K562 (cell line): ENCODE data around the gene USP24. TPM values are rescaled to one million over a fixed set of nuclear protein-coding genes. Genes with fewer than 3 reads are reported as not detected.

Experiments used
- ATAC-seq: fragments of 200-7000 bp; cut with Tn5 transposase; 3 replicates; pipeline ENCODE4 v1.9.1; 2020; ENCODE audit warnings: moderate library complexity
- BruUV-seq: library from RNA; stranded (reverse); fragments of 400-500 nt; replicated peaks from 2 replicates; lab custom pipeline; 2021; lab: Mats Ljungman, UMichigan
- CTCF ChIA-PET: fragments of 300-600 bp; formaldehyde crosslinking; extraction: SDS; loops from one replicate; lab custom pipeline; 2021; ENCODE audit warnings: low intra/inter-chr PET ratio; lab: Yijun Ruan, JAX
- POLR2A ChIA-PET: fragments of 300-600, 350-650 bp; sonication (Branson Sonifier 250); formaldehyde crosslinking; extraction: SDS; loops from one replicate; lab custom pipeline; 2021; ENCODE audit warnings: antibody characterized with exemption, inconsistent platforms; lab: Yijun Ruan, JAX
- DNase-seq, 4 experiments: peaks; one replicate each; pipeline versions ENCODE4 v3.0.0 to v3.0.0-alpha.2; 2011 to 2018; ENCODE audit warnings: low spot score in 3 of 4, mixed read lengths in 3 of 4; ENCODE audit errors: extremely low read depth in 1 of 4
- FAIRE-seq: peaks from 2 replicates; lab custom pipeline; 2011; peaks lifted over from hg19 to GRCh38; lab: Jason Lieb, UNC
- H2AFZ ChIP-seq: 2 replicates; pipeline ENCODE4 v1.6.0; 2011; ENCODE audit warnings: low read depth, low read length, control low read depth, inconsistent platforms
- H3K27ac ChIP-seq: fragments of 200-600 bp; 3 replicates; pipeline ENCODE4 v1.8.0; 2011; ENCODE audit warnings: low read depth, mild to moderate bottlenecking, control low read depth, inconsistent platforms, low read length, moderate library complexity, mixed read lengths; ENCODE audit errors: extremely low read depth
- H3K27me3 ChIP-seq, 2 experiments: fragments of 300-600 bp in 1 of 2; 2 replicates in 1 of 2; 3 replicates in 1 of 2; pipeline versions ENCODE4 v1.6.0 to v1.8.0; 2011; ENCODE audit warnings: inconsistent platforms in 2 of 2, low read length in 2 of 2, mild to moderate bottlenecking in 1 of 2, mixed read lengths in 1 of 2, moderate library complexity in 1 of 2; ENCODE audit not compliant: control insufficient read depth in 2 of 2, insufficient read depth in 2 of 2
- H3K36me3 ChIP-seq: fragments of 300-600 bp; 3 replicates; pipeline ENCODE4 v1.8.0; 2011; ENCODE audit warnings: mild to moderate bottlenecking, low read length, inconsistent platforms; ENCODE audit not compliant: control insufficient read depth, insufficient read depth
- H3K4me1 ChIP-seq, 2 experiments: fragments of 200-600 bp in 1 of 2; replicated peaks in 1 of 2; 2 replicates in 1 of 2; 3 replicates in 1 of 2; pipeline versions ENCODE4 v1.5.1 to v1.8.0; 2011; ENCODE audit warnings: inconsistent platforms in 2 of 2, low read length in 2 of 2, mild to moderate bottlenecking in 1 of 2, mixed read lengths in 1 of 2, moderate library complexity in 1 of 2; ENCODE audit not compliant: control insufficient read depth in 2 of 2, insufficient read depth in 2 of 2
- H3K4me2 ChIP-seq: 2 replicates; pipeline ENCODE4 v1.6.1; 2011; ENCODE audit warnings: low read length, control low read depth, inconsistent platforms, mixed read lengths; ENCODE audit not compliant: insufficient read depth
- H3K4me3 ChIP-seq: fragments of 200-600 bp; sonication (generic), shearing (Covaris generic); 2 replicates; pipeline ENCODE4 v1.5.1; 2016; ENCODE audit warnings: control low read depth, inconsistent platforms
- H3K79me2 ChIP-seq: fragments of 200-600 bp; 3 replicates; pipeline ENCODE4 v1.8.0; 2011; ENCODE audit warnings: low read length, inconsistent platforms; ENCODE audit not compliant: control insufficient read depth, insufficient read depth
- H3K9ac ChIP-seq, 2 experiments: 2 replicates each; pipeline versions ENCODE4 v1.6.0 to v1.6.1; 2011; ENCODE audit warnings: low read depth in 2 of 2, low read length in 2 of 2, control low read depth in 1 of 2, inconsistent platforms in 1 of 2, mild to moderate bottlenecking in 1 of 2, mixed read lengths in 1 of 2; ENCODE audit not compliant: insufficient read depth in 1 of 2
- H3K9me1 ChIP-seq: one replicate; pipeline ENCODE4 v1.6.0; 2011; ENCODE audit warnings: inconsistent platforms, mild to moderate bottlenecking, low read length, moderate library complexity; ENCODE audit not compliant: control insufficient read depth, insufficient read depth
- H3K9me3 ChIP-seq: replicated peaks from 2 replicates; pipeline ENCODE4 v1.5.1; 2011; ENCODE audit warnings: low read depth, low read length, inconsistent platforms; ENCODE audit not compliant: control insufficient read depth, insufficient read depth
- H4K20me1 ChIP-seq: replicated peaks from 2 replicates; pipeline ENCODE4 v1.6.1; 2011; ENCODE audit warnings: low read length, inconsistent platforms, mixed read lengths; ENCODE audit not compliant: control insufficient read depth, insufficient read depth
- CBX8 ChIP-seq: fragments of 200-600 bp; sonication (generic); IDR thresholded peaks from 2 replicates; pipeline ENCODE4 v1.6.1; 2012; ENCODE audit warnings: borderline replicate concordance, mixed run types, low read depth, mild to moderate bottlenecking, moderate library complexity, mixed read lengths, low read length, control low read depth, inconsistent platforms; ENCODE audit not compliant: poor library complexity, severe bottlenecking; ENCODE audit errors: extremely low read depth
- DPF2 ChIP-seq: fragments of 450-650 bp; IDR thresholded peaks from 2 replicates; pipeline ENCODE4 v1.6.1; 2016
- ELF1 ChIP-seq: fragments of 200-800 bp; sonication (Bioruptor generic); IDR thresholded peaks from 2 replicates; pipeline ENCODE4 v1.6.1; 2016; ENCODE audit warnings: missing genetic modification characterization, missing compliant biosample characterization
- GTF2B ChIP-seq: IDR thresholded peaks from 2 replicates; pipeline ENCODE4 v1.6.1; 2011; ENCODE audit not compliant: insufficient read length; ENCODE audit errors: extremely low read depth
- MCM2 ChIP-seq: fragments of 450-650 bp; IDR thresholded peaks from 2 replicates; pipeline ENCODE4 v1.6.1; 2017; ENCODE audit warnings: low read depth, mild to moderate bottlenecking
- MTF1 ChIP-seq: fragments of 250-450 bp; sonication (Bioruptor Pico); IDR thresholded peaks from 2 replicates; pipeline ENCODE4 v1.9.0; 2021; ENCODE audit warnings: moderate library complexity, mild to moderate bottlenecking, inconsistent platforms, borderline replicate concordance
- NR0B1 ChIP-seq: fragments of 450-650 bp; IDR thresholded peaks from one replicate; pipeline ENCODE4 v1.6.1; 2018; ENCODE audit warnings: mild to moderate bottlenecking, moderate library complexity; ENCODE audit not compliant: partially characterized antibody
- NR2F6 ChIP-seq: fragments of 450-650 bp; formaldehyde crosslinking; IDR thresholded peaks from 2 replicates; pipeline ENCODE4 v1.4.0; 2020; ENCODE audit warnings: mild to moderate bottlenecking
- SRF ChIP-seq, 2 experiments: fragments of 250-450, 450-650 bp in 1 of 2; sonication (Bioruptor Pico) in 1 of 2; sonication (generic) in 1 of 2; formaldehyde crosslinking; IDR thresholded peaks; 2 replicates each; pipeline versions ENCODE4 v1.5.0 to v1.5.1; 2020 to 2022; ENCODE audit warnings: mild to moderate bottlenecking in 1 of 2, missing genetic modification reagents in 1 of 2
- U2AF1 ChIP-seq: fragments of 200-400 bp; formaldehyde crosslinking; optimal IDR thresholded peaks from 2 replicates; pipeline ENCODE3; 2017; ENCODE audit warnings: mild to moderate bottlenecking, low read depth, low read length, moderate library complexity
- ZFPM2 ChIP-seq: fragments of 250-450 bp; sonication (Bioruptor Pico); IDR thresholded peaks from 2 replicates; pipeline ENCODE4 v1.5.1; 2022; ENCODE audit warnings: mild to moderate bottlenecking
- ZNF174 ChIP-seq: fragments of 250-450 bp; sonication (Bioruptor Pico); IDR thresholded peaks from 2 replicates; pipeline ENCODE4 v1.4.0; 2020; ENCODE audit warnings: mild to moderate bottlenecking
- ZNF24 ChIP-seq: fragments of 450-650 bp; IDR thresholded peaks from 2 replicates; pipeline ENCODE4 v1.6.1; 2016
- ZNF316 ChIP-seq: fragments of 450-650 bp; IDR thresholded peaks from 2 replicates; pipeline ENCODE4 v1.6.1; 2016
- ZNF695 ChIP-seq: fragments of 450-650 bp; formaldehyde crosslinking; IDR thresholded peaks from 2 replicates; pipeline ENCODE4 v1.4.0; 2020; ENCODE audit warnings: mild to moderate bottlenecking, moderate library complexity
- WGBS: fragments of 100-300 bp; shearing (Covaris generic); methylation state at CpG from one replicate; pipeline ENCODE4 v1.1.6; 2016; ENCODE audit warnings: low coverage, mixed read lengths; ENCODE audit not compliant: insufficient coverage; ENCODE audit errors: missing lambda C conversion rate; 5-methylcytosine and 5-hydroxymethylcytosine counted together
- in situ Hi-C: fragments of 300-500 bp; cut with MboI; formaldehyde crosslinking; loops from 4 replicates; pipeline ENCODE4 v1.15.0; 2018; ENCODE audit warnings: inconsistent platforms, mixed read lengths
- intact Hi-C: fragments of 100-400 bp; cut with micrococcal nuclease; formaldehyde crosslinking; loops from 2 replicates; pipeline ENCODE4 v1.14.2; 2022
- polyA plus RNA-seq, 8 experiments: library from polyadenylated mRNA; depleted of rRNA in 4 of 8; stranded (reverse) in 5 of 8; unstranded in 3 of 8; fragments of >200 nt; fragmentation: Nextera tagmentation in 2 of 8; fragmentation: Illumina TruSeq in 1 of 8; extraction: Ambion mirVana in 2 of 8; extraction: Trizol in 1 of 8; gene quantifications; 2 replicates each; pipeline versions ENCODE4 v1.2.1 to v1.2.3, GENCODE V29; 2011 to 2014; ENCODE audit warnings: inconsistent platforms in 1 of 8, missing spikeins in 1 of 8
- total RNA-seq, 7 experiments: library from RNA; depleted of rRNA in 6 of 7; stranded (reverse); fragments of >200 nt in 6 of 7; fragmentation: Illumina TruSeq in 2 of 7; extraction: Trizol in 2 of 7; gene quantifications; 2 replicates each; pipeline versions ENCODE4 v1.2.1 to v1.2.3, GENCODE V29; 2011 to 2021; ENCODE audit warnings: low replicate concordance in 1 of 7

Gene USP24
- total and polyA plus RNA-seq, 9 of the 15 experiments (the other 6 are each of a cell fraction or from before 2014, with no cell fraction given): 7.7 to 62.6 (median 36.8) TPM

GRCh38 chr1:55140137-55140536 lies 75.0 kb downstream of the USP24 start:
- ChIA-PET CTCF (interaction anchor here (0.6 to 3.3 kb wide), 3 partner anchors 137 to 193 kb away, joined by 3 to 44 read pairs (median 4); no protein-coding TSS in a partner anchor), POLR2A (no interaction called here)
- in situ Hi-C loops: loop anchor here (5.0 to 25.0 kb wide), 2 partner anchors 137 to 1447 kb away; partner anchors contain the start of gene PLPP3
- no peak overlapping the region for H3K9ac ChIP-seq
- peaks cover 0 to 6% of the 10 kb centered on the region in 2 experiments; a peak in 2 of 5 replicates for H3K4me1 ChIP-seq
- no peak for FAIRE-seq
- H3K36me3 ChIP-seq: peaks cover 99% of the 10 kb centered on the region
- H3K27ac ChIP-seq: no peak overlapping the region; the same call in 2 of the 3 replicates
- WGBS: 62% methylated on average over 2 of the region's 2 CpGs
- no peak overlapping the region for H2AFZ ChIP-seq
- DNase-seq: no peak
- no peak; the same call in 2 of the 3 replicates for ATAC-seq
- no peaks in the 10 kb centered on the region for H3K9me3 ChIP-seq
- H3K27me3 ChIP-seq: no peaks in the 10 kb centered on the region
- no peak overlapping the region for H3K4me3 ChIP-seq
- H3K79me2 ChIP-seq: no peaks in the 10 kb centered on the region
- intact Hi-C loops: loop anchor here (1.0 to 2.0 kb wide), 4 partner anchors 73 to 198 kb away; no protein-coding TSS in a partner anchor
- BruUV-seq: no TSS peak
- no peaks in the 10 kb centered on the region for H3K9me1 ChIP-seq
- no peaks in the 10 kb centered on the region for H4K20me1 ChIP-seq
- TF ChIP-seq ZNF316 (0 out of 2 replicates have a peak, but pooled peaks have one; percentile 1), ELF1 (tag) (0 out of 2 replicates have a peak, but pooled peaks have one; percentile 20), ZFPM2 (CRISPR knock-in tag) (no peak)
- H3K4me2 ChIP-seq: no peak overlapping the region

- 97% methylated on average over 2 of the region's 2 CpGs for WGBS
- H4K20me1 ChIP-seq: no peaks in the 10 kb centered on the region
- in situ Hi-C loops (loop anchor here (25.0 kb wide), 1 partner anchor 1448 kb away; the partner anchor contains the start of gene PLPP3), intact Hi-C loops (no loop called here)
- H3K9me3 ChIP-seq: no peaks in the 10 kb centered on the region
- ChIA-PET CTCF (no interaction called here), POLR2A (no interaction called here)
- H3K79me2 ChIP-seq: no peaks in the 10 kb centered on the region
- ATAC-seq (no peak), DNase-seq (no peak), FAIRE-seq (no peak)
- H3K4me2 ChIP-seq: no peak overlapping the region
- H3K9me1 ChIP-seq: no peaks in the 10 kb centered on the region
- no peak overlapping the region for H3K27ac ChIP-seq
- peaks cover 98% of the 10 kb centered on the region for H3K36me3 ChIP-seq
- no peak overlapping the region for H3K9ac ChIP-seq
- no peak overlapping the region for H2AFZ ChIP-seq
- no TSS peak for BruUV-seq
- peaks cover 0 to 6% of the 10 kb centered on the region in 2 experiments; a peak in 2 of 5 replicates for H3K4me1 ChIP-seq
- H3K4me3 ChIP-seq: no peak overlapping the region
- H3K27me3 ChIP-seq: no peaks in the 10 kb centered on the region
- TF ChIP-seq ZNF695 (no peak), MCM2 (no peak), CBX8 (no peak), ZNF174 (CRISPR knock-in tag) (no peak), ZNF24 (no peak), NR0B1 (no peak), MTF1 (CRISPR knock-in tag) (no peak), NR2F6 (CRISPR knock-in tag) (no peak), GTF2B (no peak), DPF2 (no peak), U2AF1 (no peak), SRF (CRISPR knock-in tag; IDR thresholded peaks at IDR 0.05) (no peak)
Measured at GRCh38 chr1:55138823-55139222, 76.3 kb downstream of the USP24 start.
